Calu3 (cell line): Measurements from ENCODE around the gene ULK4. TPM values are rescaled to one million over a fixed set of nuclear protein-coding genes. Genes with fewer than 3 reads are reported as not detected.

Experiments
- BruUV-seq: library from RNA; stranded (reverse); fragments of 400-500 nt; replicated peaks from 2 replicates; lab custom pipeline; 2021; lab: Mats Ljungman, UMichigan
- CTCF ChIA-PET: fragments of 300-600 bp; sonication (Branson Sonifier 250); formaldehyde crosslinking; loops from one replicate; lab custom pipeline; 2022; ENCODE audit warnings: antibody characterized with exemption; lab: Charles Lee
- DNase-seq: peaks from one replicate; pipeline ENCODE4 v3.0.0; 2022
- H3K27ac Mint-ChIP-seq: one replicate; pipeline ENCODE4 v1.8.0; 2022; ENCODE audit warnings: mixed read lengths; ENCODE audit not compliant: unreplicated experiment
- H3K27me3 Mint-ChIP-seq: one replicate; pipeline ENCODE4 v1.8.0; 2022; ENCODE audit warnings: mixed read lengths; ENCODE audit not compliant: unreplicated experiment
- H3K36me3 Mint-ChIP-seq: one replicate; pipeline ENCODE4 v1.8.0; 2022; ENCODE audit warnings: mild to moderate bottlenecking, moderate library complexity, mixed read lengths; ENCODE audit not compliant: insufficient read depth, unreplicated experiment
- H3K4me1 Mint-ChIP-seq: one replicate; pipeline ENCODE4 v1.8.0; 2022; ENCODE audit warnings: mild to moderate bottlenecking, low read depth, mixed read lengths; ENCODE audit not compliant: unreplicated experiment
- H3K4me3 Mint-ChIP-seq: one replicate; pipeline ENCODE4 v1.8.0; 2022; ENCODE audit warnings: mild to moderate bottlenecking, low read depth, moderate library complexity, mixed read lengths; ENCODE audit not compliant: unreplicated experiment
- H3K9me3 Mint-ChIP-seq: one replicate; pipeline ENCODE4 v1.8.0; 2022; ENCODE audit warnings: low read depth, mixed read lengths; ENCODE audit not compliant: unreplicated experiment
- CTCF ChIP-seq: fragments of 200-600 bp; IDR thresholded peaks from one replicate; pipeline ENCODE4 v1.8.0; 2022; ENCODE audit warnings: antibody characterized with exemption; ENCODE audit not compliant: unreplicated experiment
- intact Hi-C: fragments of 100-400 bp; cut with micrococcal nuclease; formaldehyde crosslinking; loops from one replicate; pipeline ENCODE4 v1.10.0; 2022; ENCODE audit not compliant: unreplicated experiment
- total RNA-seq: library from RNA; stranded (reverse); gene quantifications from 2 replicates; pipeline ENCODE4 v1.2.3, GENCODE V29; 2022

Gene ULK4
- total RNA-seq, 1 experiment from 2014 or later: 8.7 TPM

- CTCF ChIA-PET: no interaction called here
- Mint-ChIP-seq H3K9me3 (no peaks in the 10 kb centered on the region), H3K27ac (no peak overlapping the region), H3K27me3 (no peaks in the 10 kb centered on the region), H3K4me3 (no peak overlapping the region), H3K36me3 (no peaks in the 10 kb centered on the region), H3K4me1 (no peaks in the 10 kb centered on the region)
- no peak for TF ChIP-seq CTCF
- DNase-seq: no peak
- intact Hi-C loops: no loop called here
- BruUV-seq: no TSS peak
Measured at GRCh38 chr3:41833628-41834027, 128.3 kb downstream of the ULK4 start.

GRCh38 chr3:41819236-41819635, 142.7 kb downstream of the ULK4 start:
- BruUV-seq: no TSS peak
- no peaks in the 10 kb centered on the region for H3K9me3 Mint-ChIP-seq
- H3K27ac Mint-ChIP-seq: no peak overlapping the region
- no peaks in the 10 kb centered on the region for H3K27me3 Mint-ChIP-seq
- no peak for DNase-seq
- CTCF ChIA-PET: no interaction called here
- intact Hi-C loops: no loop called here
- no peak overlapping the region for H3K4me3 Mint-ChIP-seq
- no peak for TF ChIP-seq CTCF
- H3K36me3 Mint-ChIP-seq: no peaks in the 10 kb centered on the region
- no peaks in the 10 kb centered on the region for H3K4me1 Mint-ChIP-seq

GRCh38 chr3:41808618-41809017, 153.3 kb downstream of the ULK4 start:
- Mint-ChIP-seq H3K4me1 (no peaks in the 10 kb centered on the region), H3K36me3 (no peaks in the 10 kb centered on the region), H3K4me3 (no peak overlapping the region), H3K27me3 (no peaks in the 10 kb centered on the region), H3K9me3 (peaks cover 3% of the 10 kb centered on the region), H3K27ac (no peak overlapping the region)
- intact Hi-C loops: no loop called here
- no TSS peak for BruUV-seq
- no peak for DNase-seq
- no peak for TF ChIP-seq CTCF
- CTCF ChIA-PET: no interaction called here

- Mint-ChIP-seq H3K27ac (no peak overlapping the region), H3K36me3 (no peaks in the 10 kb centered on the region), H3K4me1 (no peaks in the 10 kb centered on the region), H3K9me3 (peaks cover 3% of the 10 kb centered on the region), H3K4me3 (no peak overlapping the region), H3K27me3 (no peaks in the 10 kb centered on the region)
- CTCF ChIA-PET: no interaction called here
- no TSS peak for BruUV-seq
- TF ChIP-seq CTCF: no peak
- no peak for DNase-seq
- intact Hi-C loops: no loop called here
Measured at GRCh38 chr3:41808152-41808551, 153.8 kb downstream of the ULK4 start.
